HCT116 (cell line): Measurements from ENCODE around the gene MEGF6.

Experiments used
- CBX3 ChIP-seq: IDR thresholded peaks from 2 replicates; pipeline ENCODE4 v1.6.1; 2012; ENCODE audit warnings: low read depth
- CEBPB ChIP-seq: IDR thresholded peaks from 2 replicates; pipeline ENCODE4 v1.6.1; 2012; ENCODE audit warnings: low read depth
- EZH2 ChIP-seq: fragments of 200-600 bp; sonication (generic); IDR thresholded peaks from 2 replicates; pipeline ENCODE4 v1.6.1; 2017; ENCODE audit warnings: antibody characterized with exemption, mixed run types
- EZH2phosphoT487 ChIP-seq: fragments of 200-600 bp; IDR thresholded peaks from 2 replicates; pipeline ENCODE4 v1.6.1; 2018; ENCODE audit warnings: antibody characterized with exemption, borderline replicate concordance
- POLR2A ChIP-seq: IDR thresholded peaks from 2 replicates; pipeline ENCODE4 v1.7.0; 2011; ENCODE audit warnings: borderline replicate concordance; ENCODE audit not compliant: insufficient read depth, insufficient read length; ENCODE audit errors: extremely low read depth
- POLR2AphosphoS5 ChIP-seq: IDR thresholded peaks from 2 replicates; pipeline ENCODE4 v1.6.1; 2011; ENCODE audit warnings: mild to moderate bottlenecking, low read depth, low read length, moderate library complexity
- RAD21 ChIP-seq: IDR thresholded peaks from 2 replicates; pipeline ENCODE4 v1.6.1; 2012; ENCODE audit warnings: low read depth, mild to moderate bottlenecking
- SIN3A ChIP-seq: IDR thresholded peaks from 2 replicates; pipeline ENCODE4 v1.6.1; 2012; ENCODE audit warnings: low read depth
- YY1 ChIP-seq: IDR thresholded peaks from 2 replicates; pipeline ENCODE4 v1.6.1; 2011; ENCODE audit warnings: low read length, low read depth, moderate library complexity, mild to moderate bottlenecking; ENCODE audit not compliant: insufficient replicate concordance; ENCODE audit errors: extremely low read depth
- TF ChIP-seq, protein P1 (sequence below): IDR thresholded peaks from 2 replicates; pipeline ENCODE4 v1.6.1; 2012
- TF ChIP-seq, protein P2 (sequence below): IDR thresholded peaks from 2 replicates; pipeline ENCODE4 v1.6.1; 2011; ENCODE audit warnings: mild to moderate bottlenecking, low read length, moderate library complexity; ENCODE audit not compliant: insufficient replicate concordance; ENCODE audit errors: extremely low read depth
- TF ChIP-seq, protein P3 (sequence below), 3 experiments: fragments of 200-600 bp in 1 of 3; sonication (generic) in 1 of 3; IDR thresholded peaks in 2 of 3; conservative IDR thresholded peaks in 1 of 3; 2 replicates each; pipeline ENCODE4 v1.5.1; 2012 to 2017; ENCODE audit warnings: low read depth in 2 of 3, low read length in 2 of 3, antibody characterized with exemption in 1 of 3, borderline replicate concordance in 1 of 3, control low read depth in 1 of 3, mild to moderate bottlenecking in 1 of 3, mixed read lengths in 1 of 3, mixed run types in 1 of 3, moderate library complexity in 1 of 3; ENCODE audit not compliant: insufficient read depth in 1 of 3
- TF ChIP-seq, protein P4 (sequence below): IDR thresholded peaks from 2 replicates; pipeline ENCODE4 v1.6.1; 2012; ENCODE audit warnings: low read depth

DNA sequence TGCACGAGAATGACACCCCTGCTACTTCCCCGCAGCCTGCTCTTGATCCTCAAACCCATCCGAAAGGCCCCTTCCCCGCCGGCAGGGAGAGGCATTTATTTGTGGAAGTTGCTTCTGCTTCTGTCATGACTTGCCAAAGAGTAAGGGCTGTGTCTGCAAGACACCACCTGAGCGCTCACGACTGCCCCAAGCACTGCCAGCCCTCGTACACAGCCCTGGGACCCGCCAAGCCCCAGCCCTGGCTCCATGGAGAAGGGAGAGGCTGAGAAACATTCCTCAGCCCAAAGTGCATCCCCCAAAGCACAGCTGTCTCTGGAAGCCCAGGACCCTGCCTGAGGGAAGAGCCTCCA, 7.2 kb upstream of the MEGF6 start:
- TF ChIP-seq YY1 (no peak), EZH2phosphoT487 (no peak), POLR2AphosphoS5 (no peak), POLR2A (no peak), CBX3 (no peak), CEBPB (no peak), SIN3A (no peak), RAD21 (no peak), EZH2 (no peak)
- TF ChIP-seq, protein P1, sequence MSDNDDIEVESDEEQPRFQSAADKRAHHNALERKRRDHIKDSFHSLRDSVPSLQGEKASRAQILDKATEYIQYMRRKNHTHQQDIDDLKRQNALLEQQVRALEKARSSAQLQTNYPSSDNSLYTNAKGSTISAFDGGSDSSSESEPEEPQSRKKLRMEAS = no peak
- TF ChIP-seq, protein P2, sequence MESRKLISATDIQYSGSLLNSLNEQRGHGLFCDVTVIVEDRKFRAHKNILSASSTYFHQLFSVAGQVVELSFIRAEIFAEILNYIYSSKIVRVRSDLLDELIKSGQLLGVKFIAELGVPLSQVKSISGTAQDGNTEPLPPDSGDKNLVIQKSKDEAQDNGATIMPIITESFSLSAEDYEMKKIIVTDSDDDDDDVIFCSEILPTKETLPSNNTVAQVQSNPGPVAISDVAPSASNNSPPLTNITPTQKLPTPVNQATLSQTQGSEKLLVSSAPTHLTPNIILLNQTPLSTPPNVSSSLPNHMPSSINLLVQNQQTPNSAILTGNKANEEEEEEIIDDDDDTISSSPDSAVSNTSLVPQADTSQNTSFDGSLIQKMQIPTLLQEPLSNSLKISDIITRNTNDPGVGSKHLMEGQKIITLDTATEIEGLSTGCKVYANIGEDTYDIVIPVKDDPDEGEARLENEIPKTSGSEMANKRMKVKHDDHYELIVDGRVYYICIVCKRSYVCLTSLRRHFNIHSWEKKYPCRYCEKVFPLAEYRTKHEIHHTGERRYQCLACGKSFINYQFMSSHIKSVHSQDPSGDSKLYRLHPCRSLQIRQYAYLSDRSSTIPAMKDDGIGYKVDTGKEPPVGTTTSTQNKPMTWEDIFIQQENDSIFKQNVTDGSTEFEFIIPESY = no peak
- TF ChIP-seq, protein P3, sequence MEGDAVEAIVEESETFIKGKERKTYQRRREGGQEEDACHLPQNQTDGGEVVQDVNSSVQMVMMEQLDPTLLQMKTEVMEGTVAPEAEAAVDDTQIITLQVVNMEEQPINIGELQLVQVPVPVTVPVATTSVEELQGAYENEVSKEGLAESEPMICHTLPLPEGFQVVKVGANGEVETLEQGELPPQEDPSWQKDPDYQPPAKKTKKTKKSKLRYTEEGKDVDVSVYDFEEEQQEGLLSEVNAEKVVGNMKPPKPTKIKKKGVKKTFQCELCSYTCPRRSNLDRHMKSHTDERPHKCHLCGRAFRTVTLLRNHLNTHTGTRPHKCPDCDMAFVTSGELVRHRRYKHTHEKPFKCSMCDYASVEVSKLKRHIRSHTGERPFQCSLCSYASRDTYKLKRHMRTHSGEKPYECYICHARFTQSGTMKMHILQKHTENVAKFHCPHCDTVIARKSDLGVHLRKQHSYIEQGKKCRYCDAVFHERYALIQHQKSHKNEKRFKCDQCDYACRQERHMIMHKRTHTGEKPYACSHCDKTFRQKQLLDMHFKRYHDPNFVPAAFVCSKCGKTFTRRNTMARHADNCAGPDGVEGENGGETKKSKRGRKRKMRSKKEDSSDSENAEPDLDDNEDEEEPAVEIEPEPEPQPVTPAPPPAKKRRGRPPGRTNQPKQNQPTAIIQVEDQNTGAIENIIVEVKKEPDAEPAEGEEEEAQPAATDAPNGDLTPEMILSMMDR (IDR thresholded peaks at IDR 0.05 in 2 of 3, conservative IDR thresholded peaks at IDR 0.05 in 1 of 3; ENCODE audit: borderline replicate concordance in 1 of 3, insufficient read depth in 1 of 3, low read depth in 2 of 3, low read length in 2 of 3) = no peak
- TF ChIP-seq, protein P4, sequence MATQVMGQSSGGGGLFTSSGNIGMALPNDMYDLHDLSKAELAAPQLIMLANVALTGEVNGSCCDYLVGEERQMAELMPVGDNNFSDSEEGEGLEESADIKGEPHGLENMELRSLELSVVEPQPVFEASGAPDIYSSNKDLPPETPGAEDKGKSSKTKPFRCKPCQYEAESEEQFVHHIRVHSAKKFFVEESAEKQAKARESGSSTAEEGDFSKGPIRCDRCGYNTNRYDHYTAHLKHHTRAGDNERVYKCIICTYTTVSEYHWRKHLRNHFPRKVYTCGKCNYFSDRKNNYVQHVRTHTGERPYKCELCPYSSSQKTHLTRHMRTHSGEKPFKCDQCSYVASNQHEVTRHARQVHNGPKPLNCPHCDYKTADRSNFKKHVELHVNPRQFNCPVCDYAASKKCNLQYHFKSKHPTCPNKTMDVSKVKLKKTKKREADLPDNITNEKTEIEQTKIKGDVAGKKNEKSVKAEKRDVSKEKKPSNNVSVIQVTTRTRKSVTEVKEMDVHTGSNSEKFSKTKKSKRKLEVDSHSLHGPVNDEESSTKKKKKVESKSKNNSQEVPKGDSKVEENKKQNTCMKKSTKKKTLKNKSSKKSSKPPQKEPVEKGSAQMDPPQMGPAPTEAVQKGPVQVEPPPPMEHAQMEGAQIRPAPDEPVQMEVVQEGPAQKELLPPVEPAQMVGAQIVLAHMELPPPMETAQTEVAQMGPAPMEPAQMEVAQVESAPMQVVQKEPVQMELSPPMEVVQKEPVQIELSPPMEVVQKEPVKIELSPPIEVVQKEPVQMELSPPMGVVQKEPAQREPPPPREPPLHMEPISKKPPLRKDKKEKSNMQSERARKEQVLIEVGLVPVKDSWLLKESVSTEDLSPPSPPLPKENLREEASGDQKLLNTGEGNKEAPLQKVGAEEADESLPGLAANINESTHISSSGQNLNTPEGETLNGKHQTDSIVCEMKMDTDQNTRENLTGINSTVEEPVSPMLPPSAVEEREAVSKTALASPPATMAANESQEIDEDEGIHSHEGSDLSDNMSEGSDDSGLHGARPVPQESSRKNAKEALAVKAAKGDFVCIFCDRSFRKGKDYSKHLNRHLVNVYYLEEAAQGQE = no peak
